NCI-H82 treated with DMSO at 0.1 percent for 48 hours (cell line): ENCODE measurements around the gene ANO5.

Source experiments
- DNase-seq: peaks from one replicate; lab custom pipeline; 2025; ENCODE audit not compliant: unreplicated experiment; lab: John Stamatoyannopoulos, UW

ANO5 gene

DNA sequence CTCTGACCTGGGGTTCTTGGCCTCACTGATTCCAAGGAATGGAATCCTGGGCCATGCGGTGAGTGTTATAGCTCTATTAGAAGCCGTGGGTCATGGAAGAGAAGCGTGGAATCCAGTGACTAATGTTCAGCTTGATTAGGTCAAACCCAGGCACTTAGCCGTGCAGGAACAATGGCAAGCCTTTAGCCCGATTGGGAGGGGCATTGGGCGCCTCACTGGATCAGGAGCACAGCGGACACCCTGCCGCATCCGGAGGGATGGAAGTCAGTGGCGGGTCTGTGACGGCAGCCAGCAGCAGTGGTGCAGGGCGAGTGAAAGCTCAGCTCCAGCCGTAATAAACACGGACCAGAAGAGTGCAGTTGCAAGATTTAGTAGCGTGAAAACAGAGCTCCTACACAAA is 124.8 kb downstream of the ANO5 start:
- DNase-seq: no peak

DNA sequence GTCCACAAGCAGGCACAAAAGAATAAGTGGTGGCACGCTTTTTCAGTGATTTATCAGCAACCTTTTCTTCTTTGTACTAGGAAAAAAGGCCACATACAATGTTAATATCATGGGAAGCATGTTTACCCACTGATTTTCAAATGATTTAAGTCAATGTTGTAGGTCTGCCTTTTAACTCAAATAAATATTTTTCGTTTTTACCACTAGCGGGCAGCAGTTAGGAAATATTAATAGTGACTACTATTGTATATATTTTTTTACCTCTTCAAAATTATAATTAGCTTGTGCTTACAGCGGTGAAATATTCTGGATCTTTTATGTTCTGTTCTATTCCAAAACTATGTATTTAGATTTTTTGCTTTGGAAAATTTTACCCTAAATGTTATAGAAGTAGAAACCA is 138.9 kb downstream of the ANO5 start:
- no peak for DNase-seq
